A673 (cell line): Measurements from ENCODE around the gene ISG15.

Experiments used
- CTCF ChIP-seq: fragments of 300-800, 200-600 bp; sonication (generic); conservative IDR thresholded peaks from 2 replicates; pipeline ENCODE4 v1.5.1; 2017; ENCODE audit warnings: low read depth, mild to moderate bottlenecking, antibody characterized with exemption, low read length, moderate library complexity, mixed read lengths
- EZH2 ChIP-seq: fragments of 200-600 bp; sonication (generic); IDR thresholded peaks from 2 replicates; pipeline ENCODE4 v1.6.1; 2017; ENCODE audit warnings: borderline replicate concordance, low read depth, mild to moderate bottlenecking, mixed read lengths, antibody characterized with exemption, low read length; ENCODE audit not compliant: poor library complexity, severe bottlenecking

- TF ChIP-seq CTCF (no peak), EZH2 (no peak)
Observed at GRCh38 chr1:980602-981395, 32.5 kb upstream of the ISG15 start.
